ENCODE measurements around the gene RFX4.

RFX4 gene

DNA sequence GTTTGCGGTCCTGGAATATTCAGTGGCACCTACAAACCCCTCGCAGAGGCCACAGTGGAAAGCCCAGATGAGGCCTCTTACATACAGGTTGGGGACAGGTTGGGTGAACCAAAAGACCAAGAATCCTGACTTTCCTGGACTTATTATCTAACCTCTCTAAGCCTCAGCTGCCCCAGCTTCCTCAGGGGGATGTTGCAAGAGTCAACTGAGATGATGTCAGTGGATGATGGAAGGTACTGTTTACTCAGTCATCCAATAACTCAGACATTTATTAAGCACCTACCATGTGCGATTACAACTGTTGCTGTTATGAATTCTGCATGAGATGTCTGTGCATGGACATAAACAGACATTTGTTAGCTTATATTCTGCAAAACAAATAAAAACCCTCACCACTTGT lies 72.8 kb downstream of the RFX4 start:
- no peak for TF ChIP-seq CTCF (IDR thresholded peaks at IDR 0.05; ENCODE audit: borderline replicate concordance, insufficient read depth, low read depth, low read length)
- H3K4me3 ChIP-seq (ENCODE audit: low read depth, low read length) = no peak overlapping the region

DNA sequence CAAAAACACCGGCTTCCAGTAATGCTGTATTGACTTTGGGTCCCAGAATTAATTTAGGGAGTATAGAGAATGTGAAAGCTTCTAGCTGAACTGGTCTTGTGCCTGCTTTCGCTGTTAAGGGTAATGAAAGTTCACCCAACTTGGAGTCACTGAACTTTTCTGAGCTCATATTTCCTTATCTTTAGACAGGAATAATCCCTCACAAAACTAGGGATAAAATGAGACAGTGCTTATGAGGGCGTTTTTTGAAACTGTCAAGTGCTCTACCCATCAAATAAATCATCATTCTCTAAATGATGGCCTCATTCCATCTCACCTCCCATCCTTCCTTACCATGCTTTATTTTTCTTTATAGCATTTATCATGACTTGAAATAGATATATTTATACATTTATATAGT lies 74.7 kb downstream of the RFX4 start:
- no peak overlapping the region for H3K4me3 ChIP-seq (ENCODE audit: low read depth, low read length)
- no peak for TF ChIP-seq CTCF (IDR thresholded peaks at IDR 0.05; ENCODE audit: borderline replicate concordance, insufficient read depth, low read depth, low read length)

DNA sequence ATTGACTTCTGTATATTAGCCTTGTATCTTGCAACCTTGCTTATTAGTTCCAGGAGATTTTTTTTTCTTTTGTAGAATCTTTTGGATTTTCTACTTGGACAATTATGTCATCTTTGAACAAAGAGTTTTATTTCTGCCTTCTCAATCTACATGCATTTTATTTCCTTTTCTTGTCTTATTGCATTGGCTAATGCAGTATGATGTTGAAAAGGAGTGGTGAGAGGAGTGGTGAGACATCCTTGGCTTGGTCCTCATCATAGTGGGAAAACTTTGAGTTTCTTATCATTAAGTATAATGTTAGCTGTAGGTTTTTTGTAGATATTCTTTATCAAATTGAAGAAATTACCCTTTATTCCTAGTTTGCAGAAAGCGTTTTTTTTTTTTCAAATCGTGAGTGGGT lies 80.6 kb downstream of the RFX4 start:
- H3K4me3 ChIP-seq (ENCODE audit: low read depth, low read length) = no peak overlapping the region
- no peak for TF ChIP-seq CTCF (IDR thresholded peaks at IDR 0.05; ENCODE audit: borderline replicate concordance, insufficient read depth, low read depth, low read length)

DNA sequence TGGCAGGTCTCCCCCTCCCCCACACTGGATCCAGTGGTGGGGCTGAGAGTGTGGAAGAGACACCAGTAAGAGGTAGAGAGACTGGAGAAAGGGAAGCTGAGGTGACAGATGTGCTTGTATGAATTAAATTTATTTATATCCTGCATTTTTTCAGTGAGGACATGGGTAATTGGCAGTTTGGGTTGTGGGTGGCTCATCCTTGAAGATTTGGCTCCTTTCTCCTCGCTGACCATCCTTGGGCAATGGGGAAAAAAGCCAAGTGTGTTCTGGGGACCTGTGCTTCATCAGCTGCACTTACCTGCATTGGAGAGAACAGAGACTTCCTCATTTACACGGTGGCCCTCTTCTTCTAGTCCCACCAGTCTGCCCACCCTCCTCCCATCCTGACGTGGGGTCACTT lies 86.4 kb downstream of the RFX4 start:
- no peak overlapping the region for H3K4me3 ChIP-seq (ENCODE audit: low read depth, low read length)
- TF ChIP-seq CTCF (IDR thresholded peaks at IDR 0.05; ENCODE audit: borderline replicate concordance, insufficient read depth, low read depth, low read length) = no peak

GRCh38 chr12:106670131-106670530 lies 87.3 kb downstream of the RFX4 start:
- H3K4me3 ChIP-seq (ENCODE audit: low read depth, low read length) = no peak overlapping the region
- no peak for TF ChIP-seq CTCF (IDR thresholded peaks at IDR 0.05; ENCODE audit: borderline replicate concordance, insufficient read depth, low read depth, low read length)

DNA sequence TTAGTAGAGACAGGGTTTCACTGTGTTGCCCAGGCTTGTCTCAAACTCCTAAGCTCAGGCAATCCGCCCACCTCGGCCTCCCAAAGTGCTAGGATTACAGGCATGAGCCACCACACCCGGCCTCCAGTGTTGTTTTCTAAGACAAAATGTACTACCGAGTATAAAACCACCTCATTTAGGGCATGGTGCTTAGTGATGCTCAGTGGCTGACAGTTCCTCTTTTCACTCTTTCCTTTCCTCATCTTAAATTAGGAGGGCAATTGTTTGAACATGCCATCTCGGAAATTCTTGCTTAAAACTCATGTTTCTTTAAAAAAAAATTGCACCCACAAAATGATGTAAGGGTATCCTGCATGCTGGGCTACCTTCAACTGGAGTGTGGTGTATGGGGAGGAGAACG lies 89.0 kb downstream of the RFX4 start:
- no peak overlapping the region for H3K4me3 ChIP-seq (ENCODE audit: low read depth, low read length)
- no peak for TF ChIP-seq CTCF (IDR thresholded peaks at IDR 0.05; ENCODE audit: borderline replicate concordance, insufficient read depth, low read depth, low read length)

- H3K4me3 ChIP-seq (ENCODE audit: low read depth, low read length) = no peak overlapping the region
- no peak for TF ChIP-seq CTCF (IDR thresholded peaks at IDR 0.05; ENCODE audit: borderline replicate concordance, insufficient read depth, low read depth, low read length)
Measured at GRCh38 chr12:106672314-106673025, 89.7 kb downstream of the RFX4 start.

All from GM12875 (cell line).